ENCODE data around the gene OVOL1.

- TF ChIP-seq CTCF (IDR thresholded peaks at IDR 0.05) = no peak
- TF ChIP-seq POLR2A (IDR thresholded peaks at IDR 0.05) = no peak
These were observed 43.2 kb upstream of the OVOL1 start for GRCh38 chr11:65743681-65744025.

All from Peyer's patch (tissue), 4 donors.